Natural killer cell (primary cell): ENCODE data around the gene TLR9. TPM values are rescaled to one million over a fixed set of nuclear protein-coding genes. Genes with fewer than 3 reads are reported as not detected.

ENCODE experiments used
- ATAC-seq, 3 donors: fragments of 150-1000 bp in 2 of 3; fragments of 200-7000 bp in 1 of 3; cut with Tn5 transposase; 1 replicate in 1 of 3; 2 replicates in 2 of 3; pipeline ENCODE4 v1.10.0; 2021; ENCODE audit warnings: mild to moderate bottlenecking in 2 of 3, moderate library complexity in 2 of 3
- DNase-seq, 2 donors: peaks; one replicate each; pipeline versions ENCODE4 v3.0.0 to v3.0.0-alpha.2; 2013 to 2021; ENCODE audit warnings: mixed read lengths in 1 of 2
- H3K27ac ChIP-seq: one replicate; pipeline ENCODE4 v1.5.1; 2013; ENCODE audit warnings: mild to moderate bottlenecking, low read length
- H3K27me3 ChIP-seq: one replicate; pipeline ENCODE4 v1.6.1; 2013; ENCODE audit warnings: low read length; ENCODE audit not compliant: control insufficient read depth, insufficient read depth
- H3K36me3 ChIP-seq: one replicate; pipeline ENCODE4 v1.6.1; 2013; ENCODE audit warnings: low read length; ENCODE audit not compliant: control insufficient read depth, insufficient read depth
- H3K4me1 ChIP-seq: one replicate; pipeline ENCODE4 v1.6.1; 2013; ENCODE audit warnings: low read length; ENCODE audit not compliant: control insufficient read depth, insufficient read depth
- H3K4me3 ChIP-seq: one replicate; pipeline ENCODE4 v1.5.1; 2013; ENCODE audit warnings: low read length
- H3K9me3 ChIP-seq: one replicate; pipeline ENCODE4 v1.6.1; 2013; ENCODE audit warnings: low read length; ENCODE audit not compliant: control insufficient read depth, insufficient read depth
- H3K27ac Mint-ChIP-seq, 2 donors: one replicate each; pipeline ENCODE4 v1.8.0; 2022; ENCODE audit warnings: mild to moderate bottlenecking in 2 of 2, mixed read lengths in 2 of 2, moderate library complexity in 1 of 2
- H3K27me3 Mint-ChIP-seq, 2 donors: one replicate each; pipeline ENCODE4 v1.8.0; 2022; ENCODE audit warnings: low read depth in 2 of 2, mixed read lengths in 2 of 2
- H3K36me3 Mint-ChIP-seq: one replicate; pipeline ENCODE4 v1.8.0; 2022; ENCODE audit warnings: mixed read lengths
- H3K4me1 Mint-ChIP-seq, 2 donors: one replicate each; pipeline ENCODE4 v1.8.0; 2022; ENCODE audit warnings: mixed read lengths in 2 of 2
- H3K4me3 Mint-ChIP-seq: one replicate; pipeline ENCODE4 v1.8.0; 2022; ENCODE audit warnings: mild to moderate bottlenecking, moderate library complexity, mixed read lengths
- H3K9me3 Mint-ChIP-seq, 2 donors: one replicate each; pipeline ENCODE4 v1.8.0; 2022; ENCODE audit warnings: mixed read lengths in 2 of 2
- WGBS: methylation state at CpG from one replicate; pipeline ENCODE4 v1.1.7; 2013; ENCODE audit warnings: missing lambda C conversion rate; ENCODE audit not compliant: insufficient coverage; 5-methylcytosine and 5-hydroxymethylcytosine counted together
- intact Hi-C: fragments of 100-400 bp; cut with micrococcal nuclease; formaldehyde crosslinking; loops from one replicate; pipeline ENCODE4 v1.14.2; 2022
- total RNA-seq, 4 donors: library from RNA; stranded (reverse); fragments of 120-200 nt in 1 of 4; gene quantifications; one replicate each; pipeline versions ENCODE4 v1.2.3 to v1.2.4, GENCODE V29; 2013 to 2022
- TF ChIP-seq, protein P1 (sequence below): fragments of 200-600 bp; IDR thresholded peaks from one replicate; pipeline ENCODE4 v1.8.0; 2022; ENCODE audit warnings: antibody characterized with exemption

Gene TLR9
- total RNA-seq, 3 donors from 2014 or later (not counting 1 experiment from before 2014, with no cell fraction given) = 0.20 to 0.21 TPM; not detected in 1

DNA sequence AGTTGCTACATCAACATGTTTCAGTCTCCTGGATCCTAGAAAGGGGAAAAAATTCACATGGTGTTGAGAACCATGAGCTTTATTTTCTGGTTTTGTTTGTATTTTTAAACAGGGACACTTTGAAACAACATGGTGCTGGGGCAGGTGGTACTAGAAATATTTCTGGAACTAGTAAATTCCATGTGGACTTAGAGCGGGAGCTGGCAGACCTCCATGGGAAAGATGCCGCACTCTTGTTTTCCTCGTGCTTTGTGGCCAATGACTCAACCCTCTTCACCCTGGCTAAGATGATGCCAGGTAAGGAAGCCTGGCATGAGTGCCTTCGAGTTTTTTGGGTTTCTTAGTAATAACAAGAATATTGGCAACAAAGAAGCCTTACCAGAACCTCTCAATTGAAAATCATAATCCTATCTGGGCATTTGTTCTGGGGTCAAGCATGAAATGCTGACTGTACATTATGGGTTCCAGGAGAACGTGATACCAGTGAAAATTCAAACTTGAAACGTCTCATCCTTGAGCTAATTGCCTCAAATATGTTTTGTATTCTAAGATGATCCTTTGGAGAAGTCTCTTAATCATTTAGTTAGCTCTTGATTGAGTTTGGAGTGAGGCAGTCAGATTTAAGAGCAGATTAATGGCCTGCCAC, 19.6 kb downstream of the TLR9 start:
- no peaks in the 10 kb centered on the region for H3K27me3 ChIP-seq
- TF ChIP-seq, protein P1, sequence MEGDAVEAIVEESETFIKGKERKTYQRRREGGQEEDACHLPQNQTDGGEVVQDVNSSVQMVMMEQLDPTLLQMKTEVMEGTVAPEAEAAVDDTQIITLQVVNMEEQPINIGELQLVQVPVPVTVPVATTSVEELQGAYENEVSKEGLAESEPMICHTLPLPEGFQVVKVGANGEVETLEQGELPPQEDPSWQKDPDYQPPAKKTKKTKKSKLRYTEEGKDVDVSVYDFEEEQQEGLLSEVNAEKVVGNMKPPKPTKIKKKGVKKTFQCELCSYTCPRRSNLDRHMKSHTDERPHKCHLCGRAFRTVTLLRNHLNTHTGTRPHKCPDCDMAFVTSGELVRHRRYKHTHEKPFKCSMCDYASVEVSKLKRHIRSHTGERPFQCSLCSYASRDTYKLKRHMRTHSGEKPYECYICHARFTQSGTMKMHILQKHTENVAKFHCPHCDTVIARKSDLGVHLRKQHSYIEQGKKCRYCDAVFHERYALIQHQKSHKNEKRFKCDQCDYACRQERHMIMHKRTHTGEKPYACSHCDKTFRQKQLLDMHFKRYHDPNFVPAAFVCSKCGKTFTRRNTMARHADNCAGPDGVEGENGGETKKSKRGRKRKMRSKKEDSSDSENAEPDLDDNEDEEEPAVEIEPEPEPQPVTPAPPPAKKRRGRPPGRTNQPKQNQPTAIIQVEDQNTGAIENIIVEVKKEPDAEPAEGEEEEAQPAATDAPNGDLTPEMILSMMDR = no peak
- no peak for ATAC-seq
- H3K9me3 Mint-ChIP-seq = no peaks in the 10 kb centered on the region
- peaks cover 88% of the 10 kb centered on the region for H3K36me3 ChIP-seq
- H3K36me3 Mint-ChIP-seq = peaks cover 28% of the 10 kb centered on the region
- no peaks in the 10 kb centered on the region for H3K9me3 ChIP-seq
- peaks cover 0 to 9% of the 10 kb centered on the region in 2 donors for H3K4me1 Mint-ChIP-seq
- no peak overlapping the region for H3K4me3 ChIP-seq
- no peak overlapping the region for H3K27ac Mint-ChIP-seq
- H3K27ac ChIP-seq = no peak overlapping the region
- no peak overlapping the region for H3K4me3 Mint-ChIP-seq
- DNase-seq = no peak
- WGBS = 97% methylated on average over 6 of the region's 6 CpGs
- H3K4me1 ChIP-seq = peaks cover 8% of the 10 kb centered on the region
- intact Hi-C loops = no loop called here
- no peaks in the 10 kb centered on the region for H3K27me3 Mint-ChIP-seq

DNA sequence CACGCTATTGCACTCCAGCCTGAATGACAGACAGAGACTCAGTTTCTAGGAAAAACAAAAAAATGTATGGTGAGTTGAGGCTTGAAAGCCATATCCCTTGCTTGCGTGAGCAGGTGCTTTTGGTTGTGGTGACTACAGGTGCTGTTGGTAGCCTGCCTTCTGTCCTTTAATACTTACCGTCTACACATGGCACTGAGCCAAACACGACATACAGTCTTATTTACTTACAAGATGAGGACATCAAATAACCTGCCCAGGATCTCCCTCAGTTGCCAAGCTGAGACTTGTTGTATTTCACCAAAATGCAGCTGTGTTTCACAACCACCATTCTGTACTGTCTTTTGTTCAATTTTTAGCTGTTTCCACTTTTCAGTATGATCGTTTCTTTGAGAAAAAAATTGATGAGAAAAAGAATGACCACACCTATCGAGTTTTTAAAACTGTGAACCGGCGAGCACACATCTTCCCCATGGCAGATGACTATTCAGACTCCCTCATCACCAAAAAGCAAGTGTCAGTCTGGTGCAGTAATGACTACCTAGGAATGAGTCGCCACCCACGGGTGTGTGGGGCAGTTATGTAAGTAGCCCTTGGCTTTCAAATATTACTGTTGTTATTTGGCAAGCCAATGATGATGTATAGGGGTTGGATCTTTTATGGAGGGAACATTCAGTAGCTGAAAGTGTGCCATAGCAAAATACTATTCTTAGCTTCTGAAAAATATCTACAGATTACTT, 20.9 kb downstream of the TLR9 start:
- DNase-seq (no peak), ATAC-seq (no peak)
- Mint-ChIP-seq H3K36me3 (peaks cover 28% of the 10 kb centered on the region), H3K4me1 (peaks cover 2 to 16% of the 10 kb centered on the region in 2 donors), H3K27ac (no peak overlapping the region), H3K4me3 (no peak overlapping the region), H3K27me3 (no peaks in the 10 kb centered on the region), H3K9me3 (no peaks in the 10 kb centered on the region)
- 88% methylated on average over 10 of the region's 10 CpGs for WGBS
- no peak overlapping the region for H3K4me3 ChIP-seq
- intact Hi-C loops = no loop called here
- no peaks in the 10 kb centered on the region for H3K27me3 ChIP-seq
- H3K9me3 ChIP-seq = no peaks in the 10 kb centered on the region
- peaks cover 11% of the 10 kb centered on the region for H3K4me1 ChIP-seq
- peaks cover 74% of the 10 kb centered on the region for H3K36me3 ChIP-seq
- TF ChIP-seq, protein P1 = no peak
- H3K27ac ChIP-seq = no peak overlapping the region

DNA sequence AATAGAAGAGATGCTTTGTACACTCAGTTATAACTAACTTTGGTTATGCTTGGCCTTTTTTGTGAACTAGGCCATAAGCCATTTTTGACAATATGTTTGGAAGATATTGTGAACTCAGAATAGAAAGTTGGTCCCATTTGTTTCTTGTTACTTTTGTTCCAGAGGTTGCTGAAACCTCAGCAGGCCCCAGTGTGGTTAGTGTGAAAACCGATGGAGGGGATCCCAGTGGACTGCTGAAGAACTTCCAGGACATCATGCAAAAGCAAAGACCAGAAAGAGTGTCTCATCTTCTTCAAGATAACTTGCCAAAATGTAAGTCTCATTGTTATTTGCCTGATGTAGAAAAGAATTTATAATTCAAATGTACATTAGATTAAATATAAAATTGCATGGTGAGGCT, 21.7 kb downstream of the TLR9 start:
- Mint-ChIP-seq H3K36me3 (peaks cover 28% of the 10 kb centered on the region), H3K4me3 (no peak overlapping the region)

More for the DNA sequence above, 21.7 kb downstream of the TLR9 start:
- no peak for DNase-seq
- intact Hi-C loops = no loop called here
- no peak overlapping the region for H3K27ac Mint-ChIP-seq
- no peak overlapping the region for H3K27ac ChIP-seq
- WGBS = 100% methylated on average over 1 of the region's 1 CpG
- TF ChIP-seq, protein P1 = no peak
- H3K4me1 Mint-ChIP-seq = peaks cover 10 to 24% of the 10 kb centered on the region in 2 donors
- no peak overlapping the region for H3K4me3 ChIP-seq
- H3K9me3 Mint-ChIP-seq = no peaks in the 10 kb centered on the region
- H3K9me3 ChIP-seq = no peaks in the 10 kb centered on the region
- no peak for ATAC-seq
- no peaks in the 10 kb centered on the region for H3K27me3 ChIP-seq
- H3K4me1 ChIP-seq = peaks cover 18% of the 10 kb centered on the region
- no peaks in the 10 kb centered on the region for H3K27me3 Mint-ChIP-seq
- peaks cover 67% of the 10 kb centered on the region for H3K36me3 ChIP-seq
